Body of pancreas (tissue), 4 donors: ENCODE results near the gene LYST. TPM values are rescaled to one million over a fixed set of nuclear protein-coding genes. Genes with fewer than 3 reads are reported as not detected.

Experiments
- ATAC-seq: fragments of 150-250 bp; one replicate; pipeline ENCODE4 v1.9.1; 2016
- DNase-seq, 4 donors: peaks; one replicate each; pipeline ENCODE4 v3.0.0-alpha.2; 2019
- H3K27ac ChIP-seq, 4 donors: fragments of 200-600 bp; sonication (generic); 1 replicate in 3 of 4; 2 replicates in 1 of 4; pipeline versions ENCODE4 v1.5.1 to v1.6.1; 2016 to 2019; ENCODE audit warnings: mild to moderate bottlenecking in 1 of 4, mixed read lengths in 1 of 4, moderate library complexity in 1 of 4
- H3K27me3 ChIP-seq, 2 donors: fragments of 200-600 bp; sonication (generic); one replicate each; pipeline ENCODE4 v1.6.0; 2016; ENCODE audit warnings: mild to moderate bottlenecking in 1 of 2
- H3K36me3 ChIP-seq, 2 donors: fragments of 200-600 bp; sonication (generic); replicated peaks in 1 of 2; 2 replicates each; pipeline ENCODE4 v1.5.1; 2016; ENCODE audit warnings: low read depth in 2 of 2; ENCODE audit not compliant: insufficient read depth in 1 of 2
- H3K4me1 ChIP-seq: fragments of 200-600 bp; sonication (generic); one replicate; pipeline ENCODE4 v1.6.0; 2016
- H3K4me3 ChIP-seq, 2 donors: fragments of 200-600 bp; sonication (generic); 1 replicate in 1 of 2; 2 replicates in 1 of 2; pipeline ENCODE4 v1.5.1; 2016 to 2019
- H3K9me3 ChIP-seq, 3 donors: fragments of 200-600 bp; sonication (generic); 1 replicate in 2 of 3; 2 replicates in 1 of 3; pipeline ENCODE4 v1.5.1; 2016
- CTCF ChIP-seq, 7 experiments: fragments of 450-650 bp in 4 of 7; fragments of 200-600 bp in 3 of 7; sonication (generic) in 3 of 7; IDR thresholded peaks; one replicate each; pipeline ENCODE4 v1.5.1; 2016 to 2019; ENCODE audit warnings: antibody characterized with exemption in 7 of 7
- POLR2A ChIP-seq, 3 donors: fragments of 450-650 bp; IDR thresholded peaks; one replicate each; pipeline ENCODE4 v1.6.1; 2016; ENCODE audit warnings: antibody characterized with exemption in 3 of 3, mild to moderate bottlenecking in 2 of 3
- WGBS, 2 donors: methylation state at CpG; one replicate each; pipeline ENCODE4 v1.1.5; 2017; 5-methylcytosine and 5-hydroxymethylcytosine counted together
- intact Hi-C: fragments of 100-400 bp; cut with DNase I; formaldehyde crosslinking; loops from one replicate; pipeline ENCODE4 v1.15.1; 2023
- total RNA-seq, 2 donors: library from RNA; depleted of rRNA; stranded (reverse); fragments of >200 nt; gene quantifications; one replicate each; pipeline ENCODE4 v1.1.0, GENCODE V29; 2016

The LYST gene
- total RNA-seq, 2 donors from 2014 or later: 16.5 to 21.0 TPM

GRCh38 chr1:235784950-235785349 is 81.8 kb downstream of the LYST start:
- intact Hi-C loops: loop anchor here (5.0 kb wide), 1 partner anchor 273 kb away; no protein-coding TSS in a partner anchor
- no peak overlapping the region for H3K27ac ChIP-seq
- no peaks in the 10 kb centered on the region for H3K27me3 ChIP-seq
- TF ChIP-seq CTCF (IDR thresholded peaks at IDR 0.05): no peak
- no peak for TF ChIP-seq POLR2A (IDR thresholded peaks at IDR 0.05)
- peaks cover 0 to 5% of the 10 kb centered on the region in 2 donors for H3K36me3 ChIP-seq
- DNase-seq (no peak), ATAC-seq (no peak)
- WGBS, 2 donors: 89 to 90% methylated on average over 2 of the region's 2 CpGs
- H3K9me3 ChIP-seq: no peaks in the 10 kb centered on the region
- H3K4me3 ChIP-seq: no peak overlapping the region
- H3K4me1 ChIP-seq: no peaks in the 10 kb centered on the region

GRCh38 chr1:235783148-235783776 is 83.4 kb downstream of the LYST start:
- H3K36me3 ChIP-seq: no peaks in the 10 kb centered on the region
- WGBS, 2 donors: 23 to 29% methylated on average over 8 of the region's 8 CpGs
- ATAC-seq: no peak

GRCh38 chr1:235782601-235783000 is 84.1 kb downstream of the LYST start:
- no peak overlapping the region for H3K4me3 ChIP-seq
- no peaks in the 10 kb centered on the region for H3K4me1 ChIP-seq
- WGBS, 2 donors: 94 to 98% methylated on average over 2 of the region's 2 CpGs
- no peaks in the 10 kb centered on the region for H3K36me3 ChIP-seq
- no peaks in the 10 kb centered on the region for H3K27me3 ChIP-seq
- no peak for ATAC-seq
- no peak for DNase-seq
- H3K9me3 ChIP-seq: no peaks in the 10 kb centered on the region
- no peak overlapping the region for H3K27ac ChIP-seq
- intact Hi-C loops: no loop called here
- TF ChIP-seq POLR2A (IDR thresholded peaks at IDR 0.05) (no peak), CTCF (IDR thresholded peaks at IDR 0.05) (no peak)

More at GRCh38 chr1:235783148-235783776, 83.4 kb downstream of the LYST start:
- intact Hi-C loops: no loop called here
- DNase-seq: no peak
- no peak overlapping the region for H3K27ac ChIP-seq
- no peak overlapping the region for H3K4me3 ChIP-seq
- no peak for TF ChIP-seq POLR2A (IDR thresholded peaks at IDR 0.05)
- TF ChIP-seq CTCF (IDR thresholded peaks at IDR 0.05): peak; percentile 23 to 61 (median 49)
- H3K4me1 ChIP-seq: no peaks in the 10 kb centered on the region
- H3K27me3 ChIP-seq: no peaks in the 10 kb centered on the region
- no peaks in the 10 kb centered on the region for H3K9me3 ChIP-seq

- ATAC-seq (no peak), DNase-seq (no peak)
- no peak overlapping the region for H3K4me3 ChIP-seq
- no peaks in the 10 kb centered on the region for H3K4me1 ChIP-seq
- no peaks in the 10 kb centered on the region for H3K27me3 ChIP-seq
- H3K9me3 ChIP-seq: no peaks in the 10 kb centered on the region
- H3K27ac ChIP-seq: no peak overlapping the region
- WGBS, 2 donors: 16 to 54% methylated on average over 2 of the region's 2 CpGs
- TF ChIP-seq CTCF (IDR thresholded peaks at IDR 0.05) (no peak), POLR2A (IDR thresholded peaks at IDR 0.05) (no peak)
- intact Hi-C loops: no loop called here
- no peaks in the 10 kb centered on the region for H3K36me3 ChIP-seq
Measured at GRCh38 chr1:235781807-235782206, 84.9 kb downstream of the LYST start.

- 93 to 94% methylated on average over 2 of the region's 2 CpGs for WGBS, 2 donors
- no peak for DNase-seq
- no peaks in the 10 kb centered on the region for H3K4me1 ChIP-seq
- H3K27me3 ChIP-seq: no peaks in the 10 kb centered on the region
- intact Hi-C loops: loop anchor here (5.0 kb wide), 1 partner anchor 257 kb away; no protein-coding TSS in a partner anchor
- ATAC-seq: no peak
- no peaks in the 10 kb centered on the region for H3K9me3 ChIP-seq
- no peak overlapping the region for H3K4me3 ChIP-seq
- no peak overlapping the region for H3K27ac ChIP-seq
- no peaks in the 10 kb centered on the region for H3K36me3 ChIP-seq
- TF ChIP-seq POLR2A (IDR thresholded peaks at IDR 0.05): no peak
- no peak for TF ChIP-seq CTCF (IDR thresholded peaks at IDR 0.05)
Measured at GRCh38 chr1:235779770-235780169, 86.9 kb downstream of the LYST start.
